ENCODE data around the gene CHST11.

GRCh38 chr12:104466709-104467345, 10.1 kb downstream of the CHST11 start:
- TF ChIP-seq ZNF274 (IDR thresholded peaks at IDR 0.05; ENCODE audit: low read depth, low read length) = no peak
- TF ChIP-seq SUZ12 (IDR thresholded peaks at IDR 0.05; ENCODE audit: extremely low read depth, insufficient read depth, insufficient read length) = no peak
- TF ChIP-seq YY1 (IDR thresholded peaks at IDR 0.05; ENCODE audit: insufficient read depth, insufficient read length) = no peak

All from NT2/D1 (cell line).